ENCODE data around the gene PTAR1.

Gene PTAR1

GRCh38 chr9:69672596-69673310 is 87.1 kb downstream of the PTAR1 start:
- peak; percentile 74 to 81 for DNase-seq

- peak; percentile 36 to 41 for DNase-seq
Measured at GRCh38 chr9:69671879-69672595, 87.8 kb downstream of the PTAR1 start, which contains the start of gene APBA1. TSS of gene APBA1 (minus strand) at chr9:69672371.

- no peak for DNase-seq
Measured at GRCh38 chr9:69671311-69671878, 88.4 kb downstream of the PTAR1 start.

- DNase-seq, result no peak
Measured at GRCh38 chr9:69667306-69667705, 92.5 kb downstream of the PTAR1 start.

- DNase-seq, result no peak
Measured at GRCh38 chr9:69660304-69660703, 99.5 kb downstream of the PTAR1 start.
